ENCODE results near the gene AKR1E2.

Gene AKR1E2

DNA sequence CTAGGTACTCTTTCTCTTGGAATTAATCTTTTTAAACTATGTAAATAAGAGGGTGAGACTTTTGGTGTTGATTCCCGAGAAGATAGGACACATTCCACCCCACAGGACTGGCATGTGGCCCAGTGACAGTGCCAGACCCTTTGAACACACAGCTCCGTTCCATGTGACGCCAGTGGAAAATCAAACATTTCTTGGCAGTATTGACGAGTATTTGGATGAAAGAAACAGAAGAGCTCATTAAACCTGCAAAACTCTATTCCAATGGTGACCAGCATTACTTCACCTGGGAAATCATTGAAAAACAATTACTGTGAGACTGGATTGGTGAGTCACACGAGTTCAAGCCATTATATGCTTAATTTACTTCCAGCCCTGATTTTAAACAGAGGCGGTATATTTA, 25.8 kb downstream of the AKR1E2 start:
- Histone ChIP-seq H3K36me3 (no peaks in the 10 kb centered on the region), H3K27ac (no peak overlapping the region)

DNA sequence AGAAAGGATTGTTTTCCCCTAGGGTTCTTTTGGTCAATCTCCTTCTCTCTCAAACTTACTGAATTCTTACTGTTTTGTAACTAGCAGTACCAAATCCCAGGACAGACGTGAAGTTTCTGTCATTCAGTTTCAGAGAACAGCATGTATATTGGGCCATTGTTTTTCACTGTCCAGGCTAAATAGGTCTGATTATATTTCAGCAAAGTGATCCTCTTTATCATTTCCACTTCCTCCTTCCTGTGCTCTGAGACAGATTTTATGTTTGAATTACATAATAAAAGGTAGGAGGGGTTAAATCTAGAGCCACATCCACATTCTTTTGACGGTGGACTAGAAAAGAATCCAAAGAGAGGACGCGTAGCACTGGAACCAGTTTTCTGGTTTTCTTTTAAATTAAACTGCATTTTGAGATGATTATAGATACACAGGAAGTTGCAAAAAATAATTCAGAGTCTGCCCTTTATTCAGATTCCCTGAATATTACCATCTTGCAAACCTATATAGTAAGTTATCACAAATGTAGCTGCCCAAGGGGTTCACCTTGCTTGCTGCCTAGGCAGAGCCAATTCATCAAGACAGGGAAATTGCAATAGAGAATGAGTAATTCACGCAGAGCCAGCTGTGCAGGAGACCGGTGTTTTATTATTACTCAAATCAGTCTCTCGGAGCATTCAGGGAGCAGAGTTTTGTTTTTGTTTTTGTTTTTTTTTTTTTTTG, 40.1 kb downstream of the AKR1E2 start:
- TF ChIP-seq, protein P1, sequence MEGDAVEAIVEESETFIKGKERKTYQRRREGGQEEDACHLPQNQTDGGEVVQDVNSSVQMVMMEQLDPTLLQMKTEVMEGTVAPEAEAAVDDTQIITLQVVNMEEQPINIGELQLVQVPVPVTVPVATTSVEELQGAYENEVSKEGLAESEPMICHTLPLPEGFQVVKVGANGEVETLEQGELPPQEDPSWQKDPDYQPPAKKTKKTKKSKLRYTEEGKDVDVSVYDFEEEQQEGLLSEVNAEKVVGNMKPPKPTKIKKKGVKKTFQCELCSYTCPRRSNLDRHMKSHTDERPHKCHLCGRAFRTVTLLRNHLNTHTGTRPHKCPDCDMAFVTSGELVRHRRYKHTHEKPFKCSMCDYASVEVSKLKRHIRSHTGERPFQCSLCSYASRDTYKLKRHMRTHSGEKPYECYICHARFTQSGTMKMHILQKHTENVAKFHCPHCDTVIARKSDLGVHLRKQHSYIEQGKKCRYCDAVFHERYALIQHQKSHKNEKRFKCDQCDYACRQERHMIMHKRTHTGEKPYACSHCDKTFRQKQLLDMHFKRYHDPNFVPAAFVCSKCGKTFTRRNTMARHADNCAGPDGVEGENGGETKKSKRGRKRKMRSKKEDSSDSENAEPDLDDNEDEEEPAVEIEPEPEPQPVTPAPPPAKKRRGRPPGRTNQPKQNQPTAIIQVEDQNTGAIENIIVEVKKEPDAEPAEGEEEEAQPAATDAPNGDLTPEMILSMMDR (IDR thresholded peaks at IDR 0.05) = no peak
- Histone ChIP-seq H3K4me1 (ENCODE audit: control insufficient read depth in 1 of 2, insufficient read depth in 1 of 2, low read depth in 1 of 2, low read length in 1 of 2) (no peaks in the 10 kb centered on the region), H3K9me3 (no peaks in the 10 kb centered on the region), H3K36me3 (no peaks in the 10 kb centered on the region), H3K4me3 (ENCODE audit: low read depth in 1 of 2, low read length in 1 of 2) (no peak overlapping the region), H3K27ac (no peak overlapping the region), H3K27me3 (no peaks in the 10 kb centered on the region)

More for the DNA sequence above, 25.8 kb downstream of the AKR1E2 start:
- no peaks in the 10 kb centered on the region for H3K9me3 ChIP-seq
- no peaks in the 10 kb centered on the region for H3K27me3 ChIP-seq
- TF ChIP-seq, protein P1 (IDR thresholded peaks at IDR 0.05) = no peak
- H3K4me3 ChIP-seq (ENCODE audit: low read depth in 1 of 2, low read length in 1 of 2) = no peak overlapping the region
- H3K4me1 ChIP-seq (ENCODE audit: control insufficient read depth in 1 of 2, insufficient read depth in 1 of 2, low read depth in 1 of 2, low read length in 1 of 2) = peaks cover 5 to 6% of the 10 kb centered on the region in 2 experiments

DNA sequence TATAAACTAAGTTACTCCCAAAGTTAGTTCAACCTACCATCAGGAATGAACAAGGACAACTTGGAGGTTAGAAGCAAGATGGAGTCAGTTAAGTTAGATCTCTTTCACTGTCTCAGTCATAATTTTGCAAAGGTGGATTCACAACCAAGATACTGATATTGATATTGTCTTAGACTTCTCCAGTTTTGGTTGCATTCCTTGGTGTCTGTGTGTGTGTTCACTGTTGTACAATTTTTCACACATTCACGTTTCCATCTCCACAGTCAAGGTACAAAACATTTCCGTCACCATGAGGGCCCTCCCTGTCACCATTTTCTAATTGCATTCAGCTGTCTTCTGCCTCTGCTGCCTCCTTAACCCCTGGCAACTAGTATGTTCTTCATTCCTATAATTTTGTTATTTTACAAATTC, 41.1 kb downstream of the AKR1E2 start:
- Histone ChIP-seq H3K27ac (no peak overlapping the region), H3K36me3 (no peaks in the 10 kb centered on the region), H3K9me3 (no peaks in the 10 kb centered on the region), H3K27me3 (no peaks in the 10 kb centered on the region), H3K4me3 (ENCODE audit: low read depth in 1 of 2, low read length in 1 of 2) (no peak overlapping the region), H3K4me1 (ENCODE audit: control insufficient read depth in 1 of 2, insufficient read depth in 1 of 2, low read depth in 1 of 2, low read length in 1 of 2) (no peaks in the 10 kb centered on the region)
- TF ChIP-seq, protein P1 (IDR thresholded peaks at IDR 0.05) = no peak

DNA sequence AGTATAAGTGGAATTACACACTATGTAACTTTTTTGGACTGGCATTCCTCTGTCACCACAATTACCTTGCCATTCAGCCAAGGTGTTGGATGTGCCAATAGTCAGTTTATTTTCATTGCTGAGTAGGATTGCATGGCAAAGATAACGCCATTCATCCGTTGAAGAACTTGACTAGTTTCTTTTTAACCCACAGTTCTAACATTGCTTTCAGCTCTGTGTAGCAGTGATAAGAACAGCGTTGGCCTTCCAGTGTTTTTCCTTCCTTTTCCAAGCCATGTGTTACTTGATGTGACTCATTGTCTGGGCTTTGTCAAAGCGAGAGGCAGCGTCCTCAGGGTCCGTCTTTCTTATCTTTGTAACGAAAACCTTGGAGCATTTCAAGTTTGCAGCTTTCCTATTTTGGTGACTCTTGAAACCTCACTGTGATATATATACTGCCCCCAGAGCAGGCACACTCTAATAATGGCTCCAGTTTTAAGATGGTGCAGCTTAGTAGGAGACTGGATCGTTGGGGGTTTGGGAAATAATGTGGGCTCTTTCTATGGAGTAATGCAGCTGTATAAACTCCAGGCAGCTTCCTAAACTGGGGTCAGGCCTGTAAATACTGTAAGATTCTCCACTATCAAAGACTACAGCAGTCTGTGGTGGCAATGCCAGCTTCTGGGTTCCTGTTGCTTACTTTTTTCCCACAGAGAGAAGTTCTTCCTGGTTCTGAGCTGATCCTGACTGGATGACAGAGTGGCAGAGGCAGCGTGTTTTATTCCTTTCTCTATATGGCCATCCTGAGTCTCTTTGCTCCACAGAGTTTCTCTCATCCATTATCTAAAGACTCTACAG, 41.7 kb downstream of the AKR1E2 start:
- no peak overlapping the region for H3K27ac ChIP-seq
- no peaks in the 10 kb centered on the region for H3K4me1 ChIP-seq (ENCODE audit: control insufficient read depth in 1 of 2, insufficient read depth in 1 of 2, low read depth in 1 of 2, low read length in 1 of 2)
- no peaks in the 10 kb centered on the region for H3K27me3 ChIP-seq
- H3K9me3 ChIP-seq = no peaks in the 10 kb centered on the region
- TF ChIP-seq, protein P1 (IDR thresholded peaks at IDR 0.05) = no peak
- no peaks in the 10 kb centered on the region for H3K36me3 ChIP-seq
- no peak overlapping the region for H3K4me3 ChIP-seq (ENCODE audit: low read depth in 1 of 2, low read length in 1 of 2)

DNA sequence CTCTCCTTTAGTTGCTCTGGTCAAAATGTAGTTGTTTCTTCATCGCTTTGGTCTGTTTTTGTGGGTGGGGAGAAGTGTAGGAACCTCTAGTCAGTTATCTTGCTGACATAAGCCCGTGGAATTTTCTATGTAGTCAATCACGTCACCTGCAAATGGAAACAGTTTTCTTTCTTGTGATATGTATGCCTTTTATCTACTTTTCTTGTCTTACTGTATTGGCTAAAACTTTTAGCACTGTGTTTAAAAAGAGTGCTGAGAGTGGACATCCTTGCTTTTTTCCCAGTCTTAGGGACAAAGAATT, 42.3 kb downstream of the AKR1E2 start:
- no peak overlapping the region for H3K27ac ChIP-seq
- H3K4me3 ChIP-seq (ENCODE audit: low read depth in 1 of 2, low read length in 1 of 2) = no peak overlapping the region
- no peaks in the 10 kb centered on the region for H3K36me3 ChIP-seq
- no peaks in the 10 kb centered on the region for H3K27me3 ChIP-seq
- H3K9me3 ChIP-seq = no peaks in the 10 kb centered on the region
- no peaks in the 10 kb centered on the region for H3K4me1 ChIP-seq (ENCODE audit: control insufficient read depth in 1 of 2, insufficient read depth in 1 of 2, low read depth in 1 of 2, low read length in 1 of 2)
- TF ChIP-seq, protein P1 (IDR thresholded peaks at IDR 0.05) = no peak
